ENCODE results near the gene TMEM144.

The TMEM144 gene

DNA sequence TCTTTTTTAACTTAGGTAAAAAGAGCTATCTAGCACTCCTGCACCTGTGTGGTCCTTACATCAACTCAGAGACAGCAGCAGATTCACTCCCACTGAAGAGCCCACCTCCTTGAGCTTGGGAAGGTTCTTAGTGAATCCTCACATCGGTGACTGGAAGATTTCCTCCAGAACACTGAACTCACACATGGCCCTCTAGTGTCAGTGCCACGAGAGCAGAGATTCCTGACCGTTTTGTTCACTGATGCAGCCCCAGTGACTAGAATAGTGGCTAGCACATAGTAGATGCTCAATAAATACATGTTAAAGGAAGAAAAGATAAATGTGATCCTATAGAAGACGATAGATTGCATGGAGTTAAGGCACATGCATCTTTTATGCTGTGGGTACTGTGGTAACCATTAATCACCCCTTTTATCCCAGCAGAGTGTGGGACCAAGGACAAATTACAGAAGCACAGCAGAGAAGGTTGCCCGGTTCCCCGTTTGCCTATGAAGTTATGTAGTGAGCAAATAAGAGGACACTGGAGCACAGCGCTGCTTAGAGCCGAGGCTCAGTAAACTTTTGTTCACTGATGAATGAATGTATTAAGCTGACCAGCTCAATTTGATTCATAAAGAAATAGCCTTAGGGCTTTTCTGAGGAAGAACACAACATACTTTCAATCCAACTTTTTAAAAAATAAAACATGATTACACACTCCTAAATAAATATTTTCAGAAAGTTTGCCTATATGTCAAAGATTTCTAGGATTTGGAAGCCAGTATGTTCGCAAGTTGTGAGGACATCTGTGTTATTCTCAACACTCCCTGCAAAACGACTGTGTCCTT, 46.1 kb upstream of the TMEM144 start (continued):
- TF ChIP-seq ZNF654 (tag by site-specific recombination; IDR thresholded peaks at IDR 0.05; ENCODE audit: low read depth) = no peak
- TF ChIP-seq ZNF214 (tag by site-specific recombination; IDR thresholded peaks at IDR 0.05; ENCODE audit: borderline replicate concordance) = no peak
- TF ChIP-seq ZNF24 (tag by site-specific recombination; IDR thresholded peaks at IDR 0.05) = no peak
- no peak for TF ChIP-seq ZNF155 (tag by site-specific recombination; IDR thresholded peaks at IDR 0.05)
- TF ChIP-seq ZNF132 (tag by site-specific recombination; IDR thresholded peaks at IDR 0.05; ENCODE audit: borderline replicate concordance) = no peak
- TF ChIP-seq, protein P1, sequence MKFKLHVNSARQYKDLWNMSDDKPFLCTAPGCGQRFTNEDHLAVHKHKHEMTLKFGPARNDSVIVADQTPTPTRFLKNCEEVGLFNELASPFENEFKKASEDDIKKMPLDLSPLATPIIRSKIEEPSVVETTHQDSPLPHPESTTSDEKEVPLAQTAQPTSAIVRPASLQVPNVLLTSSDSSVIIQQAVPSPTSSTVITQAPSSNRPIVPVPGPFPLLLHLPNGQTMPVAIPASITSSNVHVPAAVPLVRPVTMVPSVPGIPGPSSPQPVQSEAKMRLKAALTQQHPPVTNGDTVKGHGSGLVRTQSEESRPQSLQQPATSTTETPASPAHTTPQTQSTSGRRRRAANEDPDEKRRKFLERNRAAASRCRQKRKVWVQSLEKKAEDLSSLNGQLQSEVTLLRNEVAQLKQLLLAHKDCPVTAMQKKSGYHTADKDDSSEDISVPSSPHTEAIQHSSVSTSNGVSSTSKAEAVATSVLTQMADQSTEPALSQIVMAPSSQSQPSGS (tag by site-specific recombination; IDR thresholded peaks at IDR 0.05; ENCODE audit: low read depth) = no peak
- no peak for TF ChIP-seq ZSCAN30 (tag by site-specific recombination; IDR thresholded peaks at IDR 0.05)
- TF ChIP-seq ZNF501 (tag by site-specific recombination; IDR thresholded peaks at IDR 0.05) = no peak
- TF ChIP-seq ZNF211 (tag by site-specific recombination; IDR thresholded peaks at IDR 0.05; ENCODE audit: low read depth) = no peak
- TF ChIP-seq ZNF423 (tag by site-specific recombination; IDR thresholded peaks at IDR 0.05) = no peak
- TF ChIP-seq, protein P2, sequence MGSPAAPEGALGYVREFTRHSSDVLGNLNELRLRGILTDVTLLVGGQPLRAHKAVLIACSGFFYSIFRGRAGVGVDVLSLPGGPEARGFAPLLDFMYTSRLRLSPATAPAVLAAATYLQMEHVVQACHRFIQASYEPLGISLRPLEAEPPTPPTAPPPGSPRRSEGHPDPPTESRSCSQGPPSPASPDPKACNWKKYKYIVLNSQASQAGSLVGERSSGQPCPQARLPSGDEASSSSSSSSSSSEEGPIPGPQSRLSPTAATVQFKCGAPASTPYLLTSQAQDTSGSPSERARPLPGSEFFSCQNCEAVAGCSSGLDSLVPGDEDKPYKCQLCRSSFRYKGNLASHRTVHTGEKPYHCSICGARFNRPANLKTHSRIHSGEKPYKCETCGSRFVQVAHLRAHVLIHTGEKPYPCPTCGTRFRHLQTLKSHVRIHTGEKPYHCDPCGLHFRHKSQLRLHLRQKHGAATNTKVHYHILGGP (tag by site-specific recombination; IDR thresholded peaks at IDR 0.05) = no peak
- TF ChIP-seq, protein P3, sequence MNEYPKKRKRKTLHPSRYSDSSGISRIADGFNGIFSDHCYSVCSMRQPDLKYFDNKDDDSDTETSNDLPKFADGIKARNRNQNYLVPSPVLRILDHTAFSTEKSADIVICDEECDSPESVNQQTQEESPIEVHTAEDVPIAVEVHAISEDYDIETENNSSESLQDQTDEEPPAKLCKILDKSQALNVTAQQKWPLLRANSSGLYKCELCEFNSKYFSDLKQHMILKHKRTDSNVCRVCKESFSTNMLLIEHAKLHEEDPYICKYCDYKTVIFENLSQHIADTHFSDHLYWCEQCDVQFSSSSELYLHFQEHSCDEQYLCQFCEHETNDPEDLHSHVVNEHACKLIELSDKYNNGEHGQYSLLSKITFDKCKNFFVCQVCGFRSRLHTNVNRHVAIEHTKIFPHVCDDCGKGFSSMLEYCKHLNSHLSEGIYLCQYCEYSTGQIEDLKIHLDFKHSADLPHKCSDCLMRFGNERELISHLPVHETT (tag by site-specific recombination; IDR thresholded peaks at IDR 0.05) = no peak
- TF ChIP-seq ZBTB20 (tag by site-specific recombination; IDR thresholded peaks at IDR 0.05) = no peak
- TF ChIP-seq ZFHX2 (tag by site-specific recombination; conservative IDR thresholded peaks at IDR 0.05) = no peak

DNA sequence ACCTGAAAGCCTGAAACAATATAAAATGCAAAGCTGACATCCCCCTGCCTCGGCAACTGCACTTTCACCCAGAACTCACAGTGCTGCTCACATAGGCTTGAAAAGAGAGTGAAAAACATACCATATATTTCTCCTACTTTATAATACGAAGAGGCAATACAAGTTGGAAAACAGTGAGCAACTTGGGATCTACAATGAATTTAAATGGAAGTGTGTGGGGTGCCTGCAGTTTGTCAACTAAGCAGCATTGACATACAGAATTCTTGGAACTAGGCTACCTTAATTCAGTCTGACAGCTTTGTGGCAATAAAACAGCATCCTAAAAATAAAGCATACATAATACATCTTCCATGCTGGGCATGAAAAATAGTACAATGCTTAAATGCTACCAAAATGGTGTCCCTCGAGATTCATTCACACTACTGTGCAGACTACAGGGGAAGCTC, 45.5 kb upstream of the TMEM144 start:
- H3K9me3 ChIP-seq (ENCODE audit: control insufficient read depth, insufficient read depth, low read depth, low read length) = no peaks in the 10 kb centered on the region
- TF ChIP-seq, protein P4, sequence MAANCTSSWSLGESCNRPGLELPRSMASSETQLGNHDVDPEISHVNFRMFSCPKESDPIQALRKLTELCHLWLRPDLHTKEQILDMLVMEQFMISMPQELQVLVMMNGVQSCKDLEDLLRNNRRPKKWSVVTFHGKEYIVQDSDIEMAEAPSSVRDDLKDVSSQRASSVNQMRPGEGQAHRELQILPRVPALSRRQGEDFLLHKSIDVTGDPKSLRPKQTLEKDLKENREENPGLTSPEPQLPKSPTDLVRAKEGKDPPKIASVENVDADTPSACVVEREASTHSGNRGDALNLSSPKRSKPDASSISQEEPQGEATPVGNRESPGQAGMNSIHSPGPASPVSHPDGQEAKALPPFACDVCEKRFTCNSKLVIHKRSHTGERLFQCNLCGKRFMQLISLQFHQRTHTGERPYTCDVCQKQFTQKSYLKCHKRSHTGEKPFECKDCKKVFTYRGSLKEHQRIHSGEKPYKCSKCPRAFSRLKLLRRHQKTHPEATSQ (tag by site-specific recombination; IDR thresholded peaks at IDR 0.05) = no peak
- TF ChIP-seq ZBTB17 (tag by site-specific recombination; IDR thresholded peaks at IDR 0.05) (no peak), ZNF274 (IDR thresholded peaks at IDR 0.05; ENCODE audit: low read length) (no peak), ZNF274 (tag by site-specific recombination; IDR thresholded peaks at IDR 0.05; ENCODE audit: borderline replicate concordance) (no peak)
- no peaks in the 10 kb centered on the region for H3K36me3 ChIP-seq (ENCODE audit: control insufficient read depth in 2 of 2, insufficient read depth in 1 of 2, low read length in 2 of 2)
- ChIA-PET CTCF (interaction anchor here (1.0 kb wide), 1 partner anchor 29 kb away, joined by 4 read pairs; no protein-coding TSS in a partner anchor), POLR2A (no interaction called here)
- no peaks in the 10 kb centered on the region for H3K4me1 ChIP-seq (ENCODE audit: control insufficient read depth, insufficient read depth, low read length)
- H3K27ac ChIP-seq (ENCODE audit: extremely low read depth, low read depth, low read length) = no peak overlapping the region
- no peak overlapping the region for H3K4me3 ChIP-seq (ENCODE audit: low read depth, low read length)
